ENCODE data around the gene FAM171A1. TPM values are rescaled to one million over a fixed set of nuclear protein-coding genes. Genes with fewer than 3 reads are reported as not detected.

Gene FAM171A1
- total and polyA plus RNA-seq, 7 donors, result 4.3 to 29.0 (median 7.2) TPM

DNA sequence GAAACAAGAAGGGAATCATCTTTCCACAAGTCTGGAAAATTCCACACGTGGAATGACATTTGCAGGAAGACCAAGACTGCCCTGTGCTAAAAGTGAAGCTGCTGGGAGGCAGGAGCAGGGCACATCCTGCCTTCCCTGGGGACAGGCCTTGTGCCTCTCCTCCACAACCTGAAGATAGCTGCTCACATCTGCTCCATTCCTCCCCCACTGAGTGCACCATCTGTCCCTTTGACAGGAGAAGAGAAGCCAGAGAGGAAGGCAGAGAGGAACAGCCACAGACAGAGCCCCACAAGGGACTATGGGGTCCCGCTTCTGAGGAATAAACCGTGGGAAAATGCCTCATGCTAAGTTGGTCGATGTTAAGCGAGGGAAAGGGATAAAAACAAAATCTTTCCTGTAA, 15.9 kb upstream of the FAM171A1 start:
- intact Hi-C loops (cut with DNase I), result no loop called here
- Histone ChIP-seq H3K4me1 (no peaks in the 10 kb centered on the region), H3K36me3 (no peaks in the 10 kb centered on the region), H3K4me3 (no peak overlapping the region), H3K27ac (no peak overlapping the region), H3K9me3 (no peaks in the 10 kb centered on the region), H3K27me3 (no peaks in the 10 kb centered on the region)
- no peak for DNase-seq
- WGBS, 2 donors, result 73 to 79% methylated on average over 5 of the region's 5 CpGs
- TF ChIP-seq POLR2AphosphoS5 (IDR thresholded peaks at IDR 0.05) (no peak), EP300 (IDR thresholded peaks at IDR 0.05) (no peak), POLR2A (IDR thresholded peaks at IDR 0.05) (no peak)
- TF ChIP-seq, protein P1, sequence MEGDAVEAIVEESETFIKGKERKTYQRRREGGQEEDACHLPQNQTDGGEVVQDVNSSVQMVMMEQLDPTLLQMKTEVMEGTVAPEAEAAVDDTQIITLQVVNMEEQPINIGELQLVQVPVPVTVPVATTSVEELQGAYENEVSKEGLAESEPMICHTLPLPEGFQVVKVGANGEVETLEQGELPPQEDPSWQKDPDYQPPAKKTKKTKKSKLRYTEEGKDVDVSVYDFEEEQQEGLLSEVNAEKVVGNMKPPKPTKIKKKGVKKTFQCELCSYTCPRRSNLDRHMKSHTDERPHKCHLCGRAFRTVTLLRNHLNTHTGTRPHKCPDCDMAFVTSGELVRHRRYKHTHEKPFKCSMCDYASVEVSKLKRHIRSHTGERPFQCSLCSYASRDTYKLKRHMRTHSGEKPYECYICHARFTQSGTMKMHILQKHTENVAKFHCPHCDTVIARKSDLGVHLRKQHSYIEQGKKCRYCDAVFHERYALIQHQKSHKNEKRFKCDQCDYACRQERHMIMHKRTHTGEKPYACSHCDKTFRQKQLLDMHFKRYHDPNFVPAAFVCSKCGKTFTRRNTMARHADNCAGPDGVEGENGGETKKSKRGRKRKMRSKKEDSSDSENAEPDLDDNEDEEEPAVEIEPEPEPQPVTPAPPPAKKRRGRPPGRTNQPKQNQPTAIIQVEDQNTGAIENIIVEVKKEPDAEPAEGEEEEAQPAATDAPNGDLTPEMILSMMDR (IDR thresholded peaks at IDR 0.05), result no peak

GRCh38 chr10:15385552-15386455, 14.7 kb upstream of the FAM171A1 start:
- Histone ChIP-seq H3K9me3 (no peaks in the 10 kb centered on the region), H3K27me3 (no peaks in the 10 kb centered on the region), H3K27ac (no peak overlapping the region), H3K36me3 (no peaks in the 10 kb centered on the region), H3K4me3 (no peak overlapping the region), H3K4me1 (no peaks in the 10 kb centered on the region)
- 51 to 56% methylated on average over 17 of the region's 17 CpGs for WGBS, 2 donors
- intact Hi-C loops (cut with DNase I), result no loop called here
- DNase-seq, result no peak
- TF ChIP-seq POLR2AphosphoS5 (IDR thresholded peaks at IDR 0.05), result no peak

DNA sequence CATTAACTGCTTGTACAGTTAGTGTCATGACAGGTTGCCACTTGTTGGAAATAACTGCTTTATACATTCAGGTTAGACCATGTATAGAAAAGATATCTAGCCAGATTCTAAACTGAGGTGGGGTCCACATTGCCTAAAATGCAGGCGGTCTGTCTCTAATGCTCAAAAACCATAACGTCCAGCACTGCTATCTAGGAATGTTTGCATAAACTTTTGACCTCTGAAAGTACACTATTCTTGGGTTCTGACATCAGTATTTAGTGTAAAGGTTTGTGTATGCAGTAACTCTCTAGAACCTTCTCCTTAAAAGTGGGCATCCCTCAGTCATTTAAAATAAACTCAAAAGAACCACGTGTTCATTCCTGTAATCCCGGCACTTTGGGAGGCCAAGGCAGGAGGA, 10.3 kb upstream of the FAM171A1 start:
- intact Hi-C loops (cut with DNase I), result no loop called here
- 51 to 70% methylated on average over 4 of the region's 4 CpGs for WGBS, 2 donors
- TF ChIP-seq, protein P1 (IDR thresholded peaks at IDR 0.05), result no peak
- TF ChIP-seq POLR2AphosphoS5 (IDR thresholded peaks at IDR 0.05) (no peak), EP300 (IDR thresholded peaks at IDR 0.05) (no peak), POLR2A (IDR thresholded peaks at IDR 0.05) (no peak)
- Histone ChIP-seq H3K4me1 (no peaks in the 10 kb centered on the region), H3K9me3 (no peaks in the 10 kb centered on the region), H3K27ac (no peak overlapping the region), H3K36me3 (no peaks in the 10 kb centered on the region), H3K4me3 (no peak overlapping the region), H3K27me3 (no peaks in the 10 kb centered on the region)
- no peak for DNase-seq

DNA sequence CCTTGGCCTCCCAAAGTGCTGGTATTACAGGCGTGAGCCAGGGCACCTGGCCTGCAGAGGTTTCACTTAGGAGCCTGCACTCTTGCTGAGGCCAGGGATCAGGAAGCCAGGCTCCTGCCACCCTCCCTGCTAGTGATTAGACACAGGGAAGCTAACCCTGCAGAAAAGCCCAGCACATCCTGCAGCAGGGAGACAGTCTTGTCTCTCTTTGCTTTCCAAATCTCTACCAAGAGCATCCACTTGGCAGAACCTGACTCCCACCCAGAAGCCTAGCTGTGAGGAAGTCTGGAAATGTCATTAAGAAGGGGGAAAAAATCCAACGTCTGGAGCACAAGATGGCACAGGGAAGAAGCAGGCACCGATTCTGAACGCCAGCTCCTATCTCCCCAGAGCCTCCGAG, 8.0 kb upstream of the FAM171A1 start:
- Histone ChIP-seq H3K27ac (no peak overlapping the region), H3K4me3 (no peak overlapping the region), H3K4me1 (no peaks in the 10 kb centered on the region), H3K27me3 (no peaks in the 10 kb centered on the region), H3K9me3 (no peaks in the 10 kb centered on the region), H3K36me3 (no peaks in the 10 kb centered on the region)
- DNase-seq, result no peak
- 81 to 86% methylated on average over 5 of the region's 5 CpGs for WGBS, 2 donors
- TF ChIP-seq POLR2A (IDR thresholded peaks at IDR 0.05) (no peak), POLR2AphosphoS5 (IDR thresholded peaks at IDR 0.05) (no peak), EP300 (IDR thresholded peaks at IDR 0.05) (no peak)
- TF ChIP-seq, protein P1 (IDR thresholded peaks at IDR 0.05), result no peak
- intact Hi-C loops (cut with DNase I), result no loop called here

DNA sequence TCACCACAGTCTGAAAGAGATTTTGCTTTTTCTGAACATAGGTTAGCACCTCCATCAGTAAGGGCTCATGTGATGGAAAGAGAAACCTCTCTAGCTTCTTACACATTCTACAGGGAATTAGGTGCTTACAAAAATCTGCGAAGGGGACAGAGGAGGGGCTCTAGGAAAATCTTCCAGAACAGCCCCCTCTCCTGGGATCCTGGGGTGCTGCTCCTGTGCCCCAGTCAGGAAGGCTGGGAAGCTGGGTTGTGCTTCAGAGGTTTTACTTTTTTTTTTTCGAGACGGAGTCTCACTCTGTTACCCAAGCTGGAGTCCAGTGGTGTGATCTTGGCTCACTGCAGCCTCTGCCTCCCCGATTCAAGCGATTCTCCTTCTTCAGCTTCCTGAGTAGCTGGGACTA, 7.5 kb upstream of the FAM171A1 start:
- Histone ChIP-seq H3K27me3 (no peaks in the 10 kb centered on the region), H3K4me3 (no peak overlapping the region), H3K9me3 (no peaks in the 10 kb centered on the region), H3K36me3 (no peaks in the 10 kb centered on the region), H3K4me1 (no peaks in the 10 kb centered on the region), H3K27ac (no peak overlapping the region)
- TF ChIP-seq POLR2AphosphoS5 (IDR thresholded peaks at IDR 0.05) (no peak), POLR2A (IDR thresholded peaks at IDR 0.05) (no peak), EP300 (IDR thresholded peaks at IDR 0.05) (no peak)
- TF ChIP-seq, protein P1 (IDR thresholded peaks at IDR 0.05), result no peak
- DNase-seq, result no peak
- 86% methylated on average over 5 of the region's 5 CpGs for WGBS, 2 donors
- intact Hi-C loops (cut with DNase I), result no loop called here
